Gastrocnemius medialis (tissue), 4 donors: ENCODE data around the gene TMEM114.

Source experiments
- POLR2A ChIP-seq, 2 donors: fragments of 450-650 bp; IDR thresholded peaks; one replicate each; pipeline ENCODE4 v1.6.1; 2017; ENCODE audit warnings: antibody characterized with exemption in 2 of 2, mild to moderate bottlenecking in 2 of 2, moderate library complexity in 2 of 2
- TF ChIP-seq, protein P1 (sequence below), 5 experiments: fragments of 450-650 bp in 3 of 5; fragments of 200-600 bp in 2 of 5; sonication (generic) in 2 of 5; IDR thresholded peaks in 4 of 5; conservative IDR thresholded peaks in 1 of 5; 1 replicate in 4 of 5; 2 replicates in 1 of 5; pipeline ENCODE4 v1.5.1; 2016 to 2019; ENCODE audit warnings: antibody characterized with exemption in 5 of 5, mild to moderate bottlenecking in 3 of 5, moderate library complexity in 3 of 5

DNA sequence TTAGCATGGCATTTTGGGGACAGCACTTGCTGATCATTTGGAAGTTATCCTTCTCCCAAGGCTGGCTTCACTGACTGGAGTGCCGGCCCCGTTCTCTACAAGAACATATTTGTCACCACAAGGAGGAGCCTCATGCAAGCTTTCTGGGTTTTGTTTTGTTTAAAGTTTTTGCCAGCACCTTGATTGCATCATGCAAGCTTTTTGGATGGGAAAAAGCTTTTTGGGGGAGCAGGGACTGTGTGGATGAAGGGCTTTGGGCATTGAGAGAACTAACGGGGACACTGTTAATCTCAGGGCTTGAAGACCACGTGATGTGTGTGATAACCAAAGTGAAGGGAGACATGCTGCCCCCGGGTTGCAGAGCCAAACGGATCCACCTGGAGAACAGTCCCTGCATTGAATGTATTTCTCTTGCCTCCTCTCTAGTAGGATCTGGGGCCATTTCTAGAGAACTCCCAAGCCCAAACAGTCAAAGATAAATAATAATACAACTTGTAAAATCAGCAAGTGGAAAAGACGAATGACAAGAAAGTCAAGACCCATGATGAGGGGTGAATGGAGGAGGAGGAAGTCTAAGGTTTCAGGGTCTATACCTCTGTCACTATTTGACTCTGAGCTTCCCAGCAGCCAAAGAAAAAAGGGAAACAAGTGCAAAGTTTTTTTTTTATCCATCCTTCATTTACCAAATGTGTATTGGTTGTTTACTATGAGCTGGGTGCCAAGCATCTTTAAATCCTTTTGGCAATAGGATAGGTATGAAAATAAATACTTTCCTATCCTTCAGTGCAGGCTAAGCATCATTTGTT is 17.2 kb downstream of the TMEM114 start:
- TF ChIP-seq, protein P1, sequence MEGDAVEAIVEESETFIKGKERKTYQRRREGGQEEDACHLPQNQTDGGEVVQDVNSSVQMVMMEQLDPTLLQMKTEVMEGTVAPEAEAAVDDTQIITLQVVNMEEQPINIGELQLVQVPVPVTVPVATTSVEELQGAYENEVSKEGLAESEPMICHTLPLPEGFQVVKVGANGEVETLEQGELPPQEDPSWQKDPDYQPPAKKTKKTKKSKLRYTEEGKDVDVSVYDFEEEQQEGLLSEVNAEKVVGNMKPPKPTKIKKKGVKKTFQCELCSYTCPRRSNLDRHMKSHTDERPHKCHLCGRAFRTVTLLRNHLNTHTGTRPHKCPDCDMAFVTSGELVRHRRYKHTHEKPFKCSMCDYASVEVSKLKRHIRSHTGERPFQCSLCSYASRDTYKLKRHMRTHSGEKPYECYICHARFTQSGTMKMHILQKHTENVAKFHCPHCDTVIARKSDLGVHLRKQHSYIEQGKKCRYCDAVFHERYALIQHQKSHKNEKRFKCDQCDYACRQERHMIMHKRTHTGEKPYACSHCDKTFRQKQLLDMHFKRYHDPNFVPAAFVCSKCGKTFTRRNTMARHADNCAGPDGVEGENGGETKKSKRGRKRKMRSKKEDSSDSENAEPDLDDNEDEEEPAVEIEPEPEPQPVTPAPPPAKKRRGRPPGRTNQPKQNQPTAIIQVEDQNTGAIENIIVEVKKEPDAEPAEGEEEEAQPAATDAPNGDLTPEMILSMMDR (IDR thresholded peaks at IDR 0.05 in 4 of 5, conservative IDR thresholded peaks at IDR 0.05 in 1 of 5) = no peak
- TF ChIP-seq POLR2A (IDR thresholded peaks at IDR 0.05) = no peak
